Testis (tissue), 3 donors: ENCODE measurements around the gene C17orf67. TPM values are rescaled to one million over a fixed set of nuclear protein-coding genes. Genes with fewer than 3 reads are reported as not detected.

Experiments used
- DNase-seq: peaks from one replicate; pipeline ENCODE4 v3.0.0-alpha.2; 2019
- H3K27ac ChIP-seq, 2 donors: fragments of 200-600 bp; sonication (generic); one replicate each; pipeline ENCODE4 v1.5.1; 2019
- H3K27me3 ChIP-seq: fragments of 200-600 bp; sonication (generic); one replicate; pipeline ENCODE4 v1.5.1; 2019
- H3K36me3 ChIP-seq: fragments of 200-600 bp; sonication (generic); one replicate; pipeline ENCODE4 v1.5.1; 2017; ENCODE audit warnings: low read depth; ENCODE audit errors: missing control alignments
- H3K4me1 ChIP-seq: fragments of 200-600 bp; sonication (generic); one replicate; pipeline ENCODE4 v1.5.1; 2019
- H3K4me3 ChIP-seq, 2 donors: fragments of 200-600 bp; sonication (generic); one replicate each; pipeline ENCODE4 v1.5.1; 2017 to 2019
- H3K9me3 ChIP-seq: fragments of 200-600 bp; sonication (generic); one replicate; pipeline ENCODE4 v1.5.1; 2017
- POLR2A ChIP-seq: fragments of 450-650 bp; IDR thresholded peaks from one replicate; pipeline ENCODE4 v1.6.1; 2017; ENCODE audit warnings: antibody characterized with exemption, mild to moderate bottlenecking, moderate library complexity
- WGBS, 2 donors: methylation state at CpG; one replicate each; pipeline ENCODE4 v1.1.5; 2018; 5-methylcytosine and 5-hydroxymethylcytosine counted together
- intact Hi-C: fragments of 100-400 bp; cut with DNase I; formaldehyde crosslinking; loops from one replicate; pipeline ENCODE4 v1.15.1; 2023; ENCODE audit warnings: low total_unique reads
- polyA plus RNA-seq: library from polyadenylated mRNA; stranded (reverse); fragments of 350-450 nt; fragmentation: Illumina TruSeq; extraction: RNeasy Lipid Tissue Mini Kit (QIAGEN cat#74804); gene quantifications from one replicate; pipeline ENCODE4 v1.2.3, GENCODE V29; 2014; ENCODE audit warnings: low read depth, low replicate concordance; ENCODE audit not compliant: insufficient read depth
- total RNA-seq, 2 donors: library from RNA; depleted of rRNA; stranded (reverse); fragments of >200 nt; gene quantifications; one replicate each; pipeline ENCODE4 v1.2.3, GENCODE V29; 2016
- TF ChIP-seq, protein P1 (sequence below), 3 experiments: fragments of 450-650 bp in 2 of 3; fragments of 200-600 bp in 1 of 3; sonication (generic) in 1 of 3; IDR thresholded peaks; one replicate each; pipeline ENCODE4 v1.5.1; 2016 to 2019; ENCODE audit warnings: antibody characterized with exemption in 3 of 3, mild to moderate bottlenecking in 2 of 3, moderate library complexity in 1 of 3

C17orf67 gene
- total and polyA plus RNA-seq, 3 donors from 2014 or later: 2.9 to 5.3 (median 3.7) TPM

GRCh38 chr17:56801459-56802178, 32.1 kb downstream of the C17orf67 start:
- Histone ChIP-seq H3K36me3 (no peaks in the 10 kb centered on the region), H3K9me3 (no peaks in the 10 kb centered on the region), H3K27me3 (no peaks in the 10 kb centered on the region), H3K4me3 (no peak overlapping the region), H3K27ac (no peak overlapping the region), H3K4me1 (peaks cover 2% of the 10 kb centered on the region)
- DNase-seq: peak; percentile 46
- 52 to 58% methylated on average over 4 of the region's 4 CpGs for WGBS, 2 donors
- no peak for TF ChIP-seq POLR2A
- TF ChIP-seq, protein P1, sequence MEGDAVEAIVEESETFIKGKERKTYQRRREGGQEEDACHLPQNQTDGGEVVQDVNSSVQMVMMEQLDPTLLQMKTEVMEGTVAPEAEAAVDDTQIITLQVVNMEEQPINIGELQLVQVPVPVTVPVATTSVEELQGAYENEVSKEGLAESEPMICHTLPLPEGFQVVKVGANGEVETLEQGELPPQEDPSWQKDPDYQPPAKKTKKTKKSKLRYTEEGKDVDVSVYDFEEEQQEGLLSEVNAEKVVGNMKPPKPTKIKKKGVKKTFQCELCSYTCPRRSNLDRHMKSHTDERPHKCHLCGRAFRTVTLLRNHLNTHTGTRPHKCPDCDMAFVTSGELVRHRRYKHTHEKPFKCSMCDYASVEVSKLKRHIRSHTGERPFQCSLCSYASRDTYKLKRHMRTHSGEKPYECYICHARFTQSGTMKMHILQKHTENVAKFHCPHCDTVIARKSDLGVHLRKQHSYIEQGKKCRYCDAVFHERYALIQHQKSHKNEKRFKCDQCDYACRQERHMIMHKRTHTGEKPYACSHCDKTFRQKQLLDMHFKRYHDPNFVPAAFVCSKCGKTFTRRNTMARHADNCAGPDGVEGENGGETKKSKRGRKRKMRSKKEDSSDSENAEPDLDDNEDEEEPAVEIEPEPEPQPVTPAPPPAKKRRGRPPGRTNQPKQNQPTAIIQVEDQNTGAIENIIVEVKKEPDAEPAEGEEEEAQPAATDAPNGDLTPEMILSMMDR (IDR thresholded peaks at IDR 0.05): no peak
- intact Hi-C loops: no loop called here

- no peaks in the 10 kb centered on the region for H3K9me3 ChIP-seq
- peaks cover 2% of the 10 kb centered on the region for H3K4me1 ChIP-seq
- intact Hi-C loops: no loop called here
- TF ChIP-seq, protein P1 (IDR thresholded peaks at IDR 0.05): no peak
- TF ChIP-seq POLR2A: no peak
- 63 to 74% methylated on average over 4 of the region's 4 CpGs for WGBS, 2 donors
- no peak overlapping the region for H3K27ac ChIP-seq
- H3K4me3 ChIP-seq: no peak overlapping the region
- DNase-seq: no peak
- no peaks in the 10 kb centered on the region for H3K27me3 ChIP-seq
- no peaks in the 10 kb centered on the region for H3K36me3 ChIP-seq
Measured at GRCh38 chr17:56798916-56799315, 34.8 kb downstream of the C17orf67 start.

DNA sequence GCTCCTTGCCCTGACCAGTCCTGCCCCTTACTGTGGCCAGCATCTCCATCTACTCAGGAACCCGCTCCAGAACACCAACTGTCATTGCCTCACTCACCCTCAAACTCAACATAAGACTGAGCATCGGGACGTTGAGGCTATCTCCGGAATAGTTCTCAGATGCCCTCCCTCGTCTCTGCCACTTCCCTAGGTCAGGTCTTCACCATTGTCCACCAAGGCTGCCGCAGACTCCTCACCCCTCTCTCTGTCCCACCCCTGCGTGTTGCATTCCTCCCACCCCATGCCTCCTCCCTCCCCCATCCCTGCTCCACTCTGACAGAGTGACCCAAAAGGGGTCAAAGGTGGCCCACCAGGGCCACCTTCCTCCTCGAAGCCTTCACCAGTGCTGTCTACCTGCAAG, 37.2 kb downstream of the C17orf67 start:
- intact Hi-C loops: no loop called here
- DNase-seq: no peak
- WGBS, 2 donors: 87 to 92% methylated on average over 8 of the region's 8 CpGs
- TF ChIP-seq, protein P1 (IDR thresholded peaks at IDR 0.05): no peak
- TF ChIP-seq POLR2A: no peak
- Histone ChIP-seq H3K4me3 (no peak overlapping the region), H3K9me3 (no peaks in the 10 kb centered on the region), H3K4me1 (no peaks in the 10 kb centered on the region), H3K36me3 (no peaks in the 10 kb centered on the region), H3K27me3 (no peaks in the 10 kb centered on the region), H3K27ac (no peak overlapping the region)

DNA sequence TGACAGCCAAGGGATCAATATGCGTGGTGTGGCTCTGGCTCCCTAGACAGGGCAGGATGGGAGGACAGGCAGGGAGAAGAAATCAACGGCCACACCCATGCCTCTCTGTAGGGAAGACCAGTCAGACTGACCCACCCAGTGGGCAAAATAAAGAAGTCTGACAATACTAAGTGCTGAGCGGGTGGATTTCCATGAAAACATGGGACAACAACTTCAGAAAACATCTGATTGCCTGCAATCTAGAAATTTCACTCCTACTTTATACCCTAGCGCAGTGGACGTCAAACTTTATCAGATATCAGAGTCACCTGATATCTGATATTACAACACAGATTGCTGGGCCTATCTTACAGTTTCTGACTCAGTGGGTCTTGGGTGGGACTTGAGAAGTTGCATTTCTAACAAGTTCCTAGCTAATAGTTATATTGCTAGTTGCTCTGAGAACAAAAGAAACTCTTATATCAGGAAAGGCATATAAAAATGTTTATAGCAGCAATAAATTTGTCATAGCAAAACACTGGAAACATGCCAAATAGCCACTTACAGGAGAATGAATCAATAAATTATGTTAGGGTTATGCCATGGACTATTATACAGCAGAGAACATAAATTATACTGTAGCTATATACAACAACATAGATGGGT, 38.4 kb downstream of the C17orf67 start:
- Histone ChIP-seq H3K4me1 (no peaks in the 10 kb centered on the region), H3K9me3 (no peaks in the 10 kb centered on the region), H3K27ac (no peak overlapping the region), H3K36me3 (no peaks in the 10 kb centered on the region), H3K4me3 (no peak overlapping the region), H3K27me3 (no peaks in the 10 kb centered on the region)
- WGBS, 2 donors: 85 to 95% methylated on average over 5 of the region's 5 CpGs
- DNase-seq: no peak
- TF ChIP-seq POLR2A: no peak
- TF ChIP-seq, protein P1 (IDR thresholded peaks at IDR 0.05): no peak
- intact Hi-C loops: no loop called here
